H9 (cell line): ENCODE data around the gene HPCAL1. TPM values are rescaled to one million over a fixed set of nuclear protein-coding genes. Genes with fewer than 3 reads are reported as not detected.

ENCODE experiments used
- DNase-seq: peaks from one replicate; pipeline ENCODE4 v3.0.0-alpha.2; 2017
- H2AFZ ChIP-seq: one replicate; pipeline ENCODE4 v1.6.1; 2013; ENCODE audit warnings: mild to moderate bottlenecking, low read length, control low read depth, moderate library complexity
- H2AK5ac ChIP-seq: 2 replicates; pipeline ENCODE4 v1.6.1; 2013; ENCODE audit warnings: low read length, control low read depth, mixed read lengths; ENCODE audit not compliant: insufficient read length
- H2BK120ac ChIP-seq: one replicate; pipeline ENCODE4 v1.6.1; 2013; ENCODE audit warnings: low read depth, mild to moderate bottlenecking, low read length, control low read depth, inconsistent platforms; ENCODE audit not compliant: poor library complexity, severe bottlenecking
- H2BK12ac ChIP-seq: 2 replicates; pipeline ENCODE4 v1.6.1; 2013; ENCODE audit warnings: low read length, control low read depth, mixed read lengths, low read depth; ENCODE audit not compliant: insufficient read length
- H2BK15ac ChIP-seq: 2 replicates; pipeline ENCODE4 v1.6.1; 2013; ENCODE audit warnings: low read depth, low read length, control low read depth
- H2BK20ac ChIP-seq: one replicate; pipeline ENCODE4 v1.6.1; 2013; ENCODE audit warnings: low read depth, mild to moderate bottlenecking, low read length, control low read depth, inconsistent platforms; ENCODE audit not compliant: poor library complexity, severe bottlenecking
- H2BK5ac ChIP-seq: 2 replicates; pipeline ENCODE4 v1.6.1; 2013; ENCODE audit warnings: low read length, control low read depth, mixed read lengths; ENCODE audit not compliant: insufficient read length
- H3K14ac ChIP-seq: 2 replicates; pipeline ENCODE4 v1.6.1; 2013; ENCODE audit warnings: low read length, control low read depth; ENCODE audit not compliant: insufficient read depth
- H3K18ac ChIP-seq: 2 replicates; pipeline ENCODE4 v1.6.1; 2013; ENCODE audit warnings: low read depth, mild to moderate bottlenecking, mixed read lengths, low read length, control low read depth; ENCODE audit not compliant: insufficient read length
- H3K23ac ChIP-seq: 2 replicates; pipeline ENCODE4 v1.6.1; 2013; ENCODE audit warnings: low read length, control low read depth, mixed read lengths, low read depth; ENCODE audit not compliant: insufficient read length
- H3K23me2 ChIP-seq: 2 replicates; pipeline ENCODE4 v1.6.1; 2013; ENCODE audit warnings: low read depth, mild to moderate bottlenecking, mixed read lengths, low read length, control low read depth; ENCODE audit not compliant: insufficient read length, poor library complexity, severe bottlenecking
- H3K27ac ChIP-seq: 2 replicates; pipeline ENCODE4 v1.5.1; 2013; ENCODE audit warnings: low read length, control low read depth, mixed read lengths, low read depth; ENCODE audit not compliant: insufficient read length
- H3K27me3 ChIP-seq: 2 replicates; pipeline ENCODE4 v1.6.1; 2013; ENCODE audit warnings: low read length, control low read depth, inconsistent platforms; ENCODE audit not compliant: insufficient read depth
- H3K4ac ChIP-seq: 2 replicates; pipeline ENCODE4 v1.6.1; 2013; ENCODE audit warnings: low read depth, mild to moderate bottlenecking, control low read depth, inconsistent platforms, low read length, moderate library complexity
- H3K4me1 ChIP-seq: 2 replicates; pipeline ENCODE4 v1.6.1; 2013; ENCODE audit warnings: low read length, control low read depth, inconsistent platforms; ENCODE audit not compliant: insufficient read depth
- H3K4me2 ChIP-seq: 2 replicates; pipeline ENCODE4 v1.6.1; 2013; ENCODE audit warnings: low read length, control low read depth, mixed read lengths; ENCODE audit not compliant: insufficient read length, insufficient read depth
- H3K56ac ChIP-seq: 2 replicates; pipeline ENCODE4 v1.6.1; 2013; ENCODE audit warnings: low read depth, mild to moderate bottlenecking, mixed read lengths, low read length, control low read depth; ENCODE audit not compliant: insufficient read length
- H3K79me1 ChIP-seq: 2 replicates; pipeline ENCODE4 v1.6.1; 2013; ENCODE audit warnings: low read depth, mild to moderate bottlenecking, moderate library complexity, low read length, control low read depth, inconsistent platforms; ENCODE audit not compliant: insufficient read depth, poor library complexity, severe bottlenecking
- H3K79me2 ChIP-seq: 2 replicates; pipeline ENCODE4 v1.6.1; 2013; ENCODE audit warnings: low read length, control low read depth, inconsistent platforms; ENCODE audit not compliant: insufficient read depth
- H3K9ac ChIP-seq: 2 replicates; pipeline ENCODE4 v1.6.1; 2013; ENCODE audit warnings: low read length, control low read depth, mixed read lengths; ENCODE audit not compliant: insufficient read length; ENCODE audit errors: extremely low read depth
- H3K9me3 ChIP-seq: one replicate; pipeline ENCODE4 v1.6.1; 2013; ENCODE audit warnings: low read depth, low read length, inconsistent platforms; ENCODE audit not compliant: control insufficient read depth
- H3T11ph ChIP-seq: one replicate; pipeline ENCODE4 v1.6.1; 2013; ENCODE audit warnings: mild to moderate bottlenecking, low read length, control low read depth, inconsistent platforms
- H4K20me1 ChIP-seq: one replicate; pipeline ENCODE4 v1.6.1; 2013; ENCODE audit not compliant: control insufficient read depth, insufficient read length, insufficient read depth
- H4K5ac ChIP-seq: 2 replicates; pipeline ENCODE4 v1.6.1; 2013; ENCODE audit warnings: low read depth, mild to moderate bottlenecking, mixed read lengths, low read length, control low read depth; ENCODE audit not compliant: insufficient read length
- H4K8ac ChIP-seq: replicated peaks from 2 replicates; pipeline ENCODE4 v1.6.1; 2013; ENCODE audit warnings: low read length, control low read depth, mixed read lengths, low read depth; ENCODE audit not compliant: insufficient read length
- H4K91ac ChIP-seq: 2 replicates; pipeline ENCODE4 v1.6.1; 2013; ENCODE audit warnings: low read depth, mild to moderate bottlenecking, moderate library complexity, mixed read lengths, low read length, control low read depth; ENCODE audit not compliant: insufficient read length
- H3K27ac Mint-ChIP-seq, 3 experiments: 2 replicates in 2 of 3; 3 replicates in 1 of 3; pipeline ENCODE4 v1.8.0; 2020 to 2021; ENCODE audit warnings: mixed read lengths in 3 of 3, mild to moderate bottlenecking in 1 of 3, moderate library complexity in 1 of 3
- H3K27me3 Mint-ChIP-seq: 2 replicates; pipeline ENCODE4 v1.8.0; 2021; ENCODE audit warnings: low read depth, mild to moderate bottlenecking, moderate library complexity, mixed read lengths
- H3K36me3 Mint-ChIP-seq, 3 experiments: 2 replicates in 2 of 3; 3 replicates in 1 of 3; pipeline ENCODE4 v1.8.0; 2020 to 2021; ENCODE audit warnings: low read depth in 3 of 3, mixed read lengths in 3 of 3; ENCODE audit not compliant: insufficient read depth in 1 of 3
- H3K4me1 Mint-ChIP-seq, 2 experiments: 2 replicates each; pipeline ENCODE4 v1.8.0; 2020; ENCODE audit warnings: mixed read lengths in 2 of 2
- H3K4me3 Mint-ChIP-seq, 2 experiments: 2 replicates in 1 of 2; 3 replicates in 1 of 2; pipeline ENCODE4 v1.8.0; 2020 to 2021; ENCODE audit warnings: mild to moderate bottlenecking in 2 of 2, mixed read lengths in 2 of 2, moderate library complexity in 1 of 2
- H3K9me3 Mint-ChIP-seq, 2 experiments: 2 replicates in 1 of 2; 3 replicates in 1 of 2; pipeline ENCODE4 v1.8.0; 2020; ENCODE audit warnings: mild to moderate bottlenecking in 2 of 2, mixed read lengths in 2 of 2, moderate library complexity in 1 of 2
- WGBS: extraction: QIAGEN DNeasy Blood & Tissue Kit; methylation state at CpG from one replicate; pipeline ENCODE4 v1.1.7; 2013; ENCODE audit warnings: missing lambda C conversion rate, low lambda C conversion rate, mixed read lengths; ENCODE audit not compliant: insufficient read length; ENCODE audit errors: extremely low coverage; 5-methylcytosine and 5-hydroxymethylcytosine counted together
- total RNA-seq: library from RNA; stranded (reverse); gene quantifications from 2 replicates; pipeline ENCODE4 v1.2.1, GENCODE V29; 2021
- TF ChIP-seq, protein P1 (sequence below): fragments of 200-600 bp; sonication (generic); conservative IDR thresholded peaks from 3 replicates; pipeline ENCODE4 v1.8.0; 2021; ENCODE audit warnings: antibody characterized with exemption, mild to moderate bottlenecking

The HPCAL1 gene
- total RNA-seq, 1 experiment from 2014 or later, result 4.7 TPM

DNA sequence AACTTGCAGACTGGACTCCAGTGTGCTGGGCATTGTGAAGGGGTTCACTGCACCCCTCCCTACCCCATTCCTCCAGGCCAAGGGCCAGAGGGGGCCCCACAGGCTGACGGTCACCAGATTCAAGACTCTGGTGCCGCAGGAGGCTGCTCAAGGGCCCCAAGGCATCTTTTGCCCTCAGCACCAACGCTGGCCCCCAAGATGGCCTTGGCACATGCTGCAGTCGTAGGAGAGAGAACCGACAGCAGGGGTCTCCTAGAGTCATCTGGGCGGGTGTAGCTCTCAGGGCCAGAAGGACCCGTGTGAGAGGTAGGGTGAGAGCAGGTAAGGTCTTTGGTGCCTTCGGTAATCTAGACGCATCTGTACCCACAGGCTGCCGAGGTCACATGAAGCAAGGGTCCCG is 164.1 kb downstream of the HPCAL1 start:
- Histone ChIP-seq H3K9me3 (no peaks in the 10 kb centered on the region), H3K14ac (no peak overlapping the region; the same call in 1 of the 2 replicates), H4K8ac (no peak overlapping the region), H3K27me3 (no peaks in the 10 kb centered on the region), H3K79me2 (no peaks in the 10 kb centered on the region), H2BK5ac (no peak overlapping the region), H2BK12ac (no peak overlapping the region), H3K9ac (no peak overlapping the region), H4K5ac (no peak overlapping the region), H3K4me2 (no peak overlapping the region), H2BK20ac (no peak overlapping the region), H3K23ac (no peak overlapping the region), H3K4me1 (no peaks in the 10 kb centered on the region), H4K20me1 (no peaks in the 10 kb centered on the region), H3K56ac (no peak overlapping the region), H2BK120ac (no peak overlapping the region), H3K27ac (no peak overlapping the region), H2BK15ac (no peak overlapping the region), H3K18ac (no peak overlapping the region), H3K23me2 (no peaks in the 10 kb centered on the region), H4K91ac (no peak overlapping the region), H2AK5ac (no peak overlapping the region), H2AFZ (no peak overlapping the region), H3T11ph (no peak overlapping the region), H3K79me1 (no peaks in the 10 kb centered on the region), H3K4ac (no peak overlapping the region)
- DNase-seq, result no peak
- H3K4me3 Mint-ChIP-seq, result no peak overlapping the region
- no peaks in the 10 kb centered on the region for H3K36me3 Mint-ChIP-seq
- no peaks in the 10 kb centered on the region; the same call in 1 of the 2 replicates for H3K27me3 Mint-ChIP-seq
- no peaks in the 10 kb centered on the region for H3K9me3 Mint-ChIP-seq
- H3K27ac Mint-ChIP-seq, result no peak overlapping the region
- no CpG with 5 or more reads among the region's 11 CpGs for WGBS
- TF ChIP-seq, protein P1, sequence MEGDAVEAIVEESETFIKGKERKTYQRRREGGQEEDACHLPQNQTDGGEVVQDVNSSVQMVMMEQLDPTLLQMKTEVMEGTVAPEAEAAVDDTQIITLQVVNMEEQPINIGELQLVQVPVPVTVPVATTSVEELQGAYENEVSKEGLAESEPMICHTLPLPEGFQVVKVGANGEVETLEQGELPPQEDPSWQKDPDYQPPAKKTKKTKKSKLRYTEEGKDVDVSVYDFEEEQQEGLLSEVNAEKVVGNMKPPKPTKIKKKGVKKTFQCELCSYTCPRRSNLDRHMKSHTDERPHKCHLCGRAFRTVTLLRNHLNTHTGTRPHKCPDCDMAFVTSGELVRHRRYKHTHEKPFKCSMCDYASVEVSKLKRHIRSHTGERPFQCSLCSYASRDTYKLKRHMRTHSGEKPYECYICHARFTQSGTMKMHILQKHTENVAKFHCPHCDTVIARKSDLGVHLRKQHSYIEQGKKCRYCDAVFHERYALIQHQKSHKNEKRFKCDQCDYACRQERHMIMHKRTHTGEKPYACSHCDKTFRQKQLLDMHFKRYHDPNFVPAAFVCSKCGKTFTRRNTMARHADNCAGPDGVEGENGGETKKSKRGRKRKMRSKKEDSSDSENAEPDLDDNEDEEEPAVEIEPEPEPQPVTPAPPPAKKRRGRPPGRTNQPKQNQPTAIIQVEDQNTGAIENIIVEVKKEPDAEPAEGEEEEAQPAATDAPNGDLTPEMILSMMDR, result no peak; the same call in 2 of the 3 replicates
- H3K4me1 Mint-ChIP-seq, result peaks cover under 1 to 4% of the 10 kb centered on the region in 2 experiments; a peak in 1 of 4 replicates
